Measurements from ENCODE around the gene SCARB1. TPM values are rescaled to one million over a fixed set of nuclear protein-coding genes. Genes with fewer than 3 reads are reported as not detected.

Gene SCARB1
- total RNA-seq, 2 donors from 2014 or later = 44.9 to 83.1 TPM

DNA sequence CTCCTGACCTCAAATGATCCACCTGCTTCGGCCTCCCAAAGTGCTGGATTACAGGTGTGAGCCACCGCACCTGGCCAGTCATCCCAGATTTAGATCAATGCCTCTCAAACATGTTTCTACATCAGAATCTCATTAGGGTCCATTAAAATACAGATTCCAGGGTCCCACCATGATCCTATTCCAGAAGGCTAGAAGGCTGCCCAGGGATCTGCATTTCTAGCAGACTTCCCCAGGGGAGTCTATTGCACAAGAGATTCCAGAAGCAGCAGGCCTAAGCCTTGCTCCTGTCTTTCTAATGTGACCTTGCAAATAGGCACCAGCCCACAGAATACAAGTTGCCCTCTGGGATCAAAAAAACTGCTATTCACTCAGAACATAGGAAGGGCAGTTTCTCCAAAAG, 81.5 kb downstream of the SCARB1 start:
- Histone ChIP-seq H3K27ac (no peak overlapping the region), H3K27me3 (no peaks in the 10 kb centered on the region), H3K4me1 (no peaks in the 10 kb centered on the region), H3K36me3 (no peaks in the 10 kb centered on the region), H3K9ac (ENCODE audit: low read depth in 2 of 2, low read length in 2 of 2) (no peak overlapping the region), H3K4me3 (no peak overlapping the region), H3K9me3 (no peaks in the 10 kb centered on the region)
- DNase-seq = no peak
- intact Hi-C loops (cut with DNase I) = no loop called here
- TF ChIP-seq, protein P1, sequence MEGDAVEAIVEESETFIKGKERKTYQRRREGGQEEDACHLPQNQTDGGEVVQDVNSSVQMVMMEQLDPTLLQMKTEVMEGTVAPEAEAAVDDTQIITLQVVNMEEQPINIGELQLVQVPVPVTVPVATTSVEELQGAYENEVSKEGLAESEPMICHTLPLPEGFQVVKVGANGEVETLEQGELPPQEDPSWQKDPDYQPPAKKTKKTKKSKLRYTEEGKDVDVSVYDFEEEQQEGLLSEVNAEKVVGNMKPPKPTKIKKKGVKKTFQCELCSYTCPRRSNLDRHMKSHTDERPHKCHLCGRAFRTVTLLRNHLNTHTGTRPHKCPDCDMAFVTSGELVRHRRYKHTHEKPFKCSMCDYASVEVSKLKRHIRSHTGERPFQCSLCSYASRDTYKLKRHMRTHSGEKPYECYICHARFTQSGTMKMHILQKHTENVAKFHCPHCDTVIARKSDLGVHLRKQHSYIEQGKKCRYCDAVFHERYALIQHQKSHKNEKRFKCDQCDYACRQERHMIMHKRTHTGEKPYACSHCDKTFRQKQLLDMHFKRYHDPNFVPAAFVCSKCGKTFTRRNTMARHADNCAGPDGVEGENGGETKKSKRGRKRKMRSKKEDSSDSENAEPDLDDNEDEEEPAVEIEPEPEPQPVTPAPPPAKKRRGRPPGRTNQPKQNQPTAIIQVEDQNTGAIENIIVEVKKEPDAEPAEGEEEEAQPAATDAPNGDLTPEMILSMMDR (IDR thresholded peaks at IDR 0.05) = no peak

DNA sequence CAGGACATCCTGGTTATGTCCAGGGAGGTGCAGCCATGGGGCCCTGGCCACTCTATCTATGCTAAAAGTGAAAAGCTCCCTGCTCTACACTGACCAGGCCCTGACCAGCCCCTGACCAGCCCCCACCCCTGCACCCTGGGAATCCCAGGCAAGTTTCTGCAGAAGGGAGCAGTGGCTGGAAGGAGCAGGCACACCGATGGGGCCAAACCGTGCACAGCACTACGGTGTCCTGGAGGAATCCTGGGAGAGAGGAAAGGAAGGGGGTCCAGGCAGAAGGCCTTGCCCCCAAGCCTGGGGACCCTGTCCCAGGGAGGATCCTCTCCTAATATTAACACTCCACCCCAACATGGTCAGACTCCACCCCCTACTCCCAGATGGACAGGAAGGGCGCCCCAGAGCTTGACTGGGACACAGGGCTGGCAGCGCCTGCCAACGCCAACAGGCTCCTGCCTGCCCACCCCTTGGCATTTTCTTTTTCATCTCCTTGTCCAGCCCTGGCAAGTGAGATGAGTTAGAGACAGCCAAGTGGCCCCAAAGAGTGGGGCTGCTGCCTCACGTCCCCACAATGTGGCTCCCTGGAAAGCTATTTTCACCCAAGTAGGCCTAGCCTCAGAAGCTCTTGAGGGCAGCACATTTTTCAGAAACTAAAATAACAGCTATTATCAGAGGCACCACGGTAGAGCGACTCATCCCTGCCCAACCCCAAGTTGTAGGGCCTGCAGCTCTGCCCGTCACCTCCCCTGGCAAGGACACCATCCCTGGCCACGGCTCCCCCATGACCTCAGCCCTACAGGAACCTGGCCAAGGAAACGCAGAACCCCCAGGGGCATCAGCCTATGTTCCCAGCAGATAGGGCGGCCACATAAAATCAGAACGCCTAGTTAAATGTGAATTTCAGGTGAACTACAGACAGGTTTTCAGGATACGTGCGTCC, 82.6 kb downstream of the SCARB1 start:
- H3K9me3 ChIP-seq = no peaks in the 10 kb centered on the region
- TF ChIP-seq, protein P1 (IDR thresholded peaks at IDR 0.05) = no peak
- no peak overlapping the region for H3K4me3 ChIP-seq
- H3K4me1 ChIP-seq = no peaks in the 10 kb centered on the region
- intact Hi-C loops (cut with DNase I) = no loop called here
- no peak for DNase-seq
- no peak overlapping the region for H3K27ac ChIP-seq
- H3K36me3 ChIP-seq = no peaks in the 10 kb centered on the region
- no peaks in the 10 kb centered on the region for H3K27me3 ChIP-seq
- H3K9ac ChIP-seq (ENCODE audit: low read depth in 2 of 2, low read length in 2 of 2) = no peak overlapping the region

DNA sequence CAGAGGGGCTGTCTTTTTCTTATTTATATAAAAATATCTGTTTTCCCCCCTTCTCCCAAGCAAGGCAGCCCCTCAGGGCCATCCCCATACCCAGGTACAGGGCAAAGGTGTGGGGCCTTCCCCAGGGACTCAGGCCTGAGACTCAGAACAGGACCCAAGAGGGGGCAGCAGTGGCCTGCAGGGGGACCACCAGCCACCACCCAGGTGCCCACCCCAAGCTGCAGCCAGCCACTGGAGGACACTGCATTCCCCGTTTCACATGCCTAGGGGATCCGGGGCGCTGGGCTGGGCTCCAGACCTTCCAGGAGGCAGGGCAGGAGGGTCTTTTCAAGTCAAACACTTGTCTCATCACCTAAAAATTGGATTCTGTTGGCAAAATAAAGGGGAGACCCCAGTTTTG, 83.3 kb downstream of the SCARB1 start:
- no peak for DNase-seq
- H3K4me1 ChIP-seq = no peaks in the 10 kb centered on the region
- no peak overlapping the region for H3K27ac ChIP-seq
- H3K27me3 ChIP-seq = no peaks in the 10 kb centered on the region
- no peak overlapping the region for H3K9ac ChIP-seq (ENCODE audit: low read depth in 2 of 2, low read length in 2 of 2)
- TF ChIP-seq, protein P1 (IDR thresholded peaks at IDR 0.05) = no peak
- H3K36me3 ChIP-seq = no peaks in the 10 kb centered on the region
- intact Hi-C loops (cut with DNase I) = no loop called here
- no peaks in the 10 kb centered on the region for H3K9me3 ChIP-seq
- no peak overlapping the region for H3K4me3 ChIP-seq

DNA sequence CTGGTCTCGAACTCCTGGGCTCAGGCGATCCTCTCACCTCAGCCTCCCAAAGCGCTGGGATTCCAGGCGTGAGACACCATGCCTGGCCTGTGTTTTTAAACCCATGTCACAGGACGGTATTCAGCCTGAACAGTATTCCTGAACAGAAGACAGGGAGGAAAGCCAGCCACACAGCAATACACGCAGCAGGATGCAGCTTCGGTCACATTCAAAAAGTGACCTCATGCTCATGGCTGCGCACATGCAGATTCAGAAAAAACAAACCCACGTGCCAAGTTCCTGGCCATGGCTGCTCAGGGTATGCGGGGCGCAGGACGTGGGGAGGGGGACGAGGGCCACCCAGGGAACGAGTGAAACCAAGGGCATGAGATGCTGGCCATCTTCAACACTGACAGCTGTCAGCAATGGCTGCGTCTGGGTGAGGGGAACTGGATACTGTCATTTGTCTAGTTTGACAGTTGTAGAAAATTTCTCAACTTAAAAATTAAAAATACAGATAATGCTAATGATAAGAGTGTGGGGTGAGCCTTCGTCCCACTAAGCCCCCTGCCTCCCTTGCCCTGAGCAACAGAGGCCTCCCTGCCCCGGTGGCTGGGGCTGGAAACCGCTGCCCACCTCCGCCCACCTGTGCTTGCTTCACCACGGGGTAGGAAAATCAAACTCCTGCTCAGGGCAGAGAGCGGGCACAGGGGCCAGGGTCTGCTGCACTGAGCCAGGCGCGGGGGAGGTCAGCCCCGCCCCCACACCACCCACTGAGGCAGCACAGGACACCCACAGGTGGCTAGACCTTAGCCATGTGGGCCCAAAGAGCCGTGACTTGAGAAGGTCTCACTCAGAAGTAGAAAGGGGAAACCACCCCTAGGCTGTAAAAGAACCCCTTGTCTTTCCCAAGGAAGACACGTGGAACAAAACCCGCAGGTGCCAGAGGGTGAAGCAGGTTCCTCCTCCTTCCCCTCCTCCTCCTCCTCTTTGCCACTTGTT, 84.2 kb downstream of the SCARB1 start:
- H3K27ac ChIP-seq = no peak overlapping the region
- no peaks in the 10 kb centered on the region for H3K27me3 ChIP-seq
- no peak overlapping the region for H3K9ac ChIP-seq (ENCODE audit: low read depth in 2 of 2, low read length in 2 of 2)
- intact Hi-C loops (cut with DNase I) = no loop called here
- DNase-seq = no peak
- no peaks in the 10 kb centered on the region for H3K9me3 ChIP-seq
- H3K4me3 ChIP-seq = no peak overlapping the region
- no peaks in the 10 kb centered on the region for H3K36me3 ChIP-seq
- H3K4me1 ChIP-seq = no peaks in the 10 kb centered on the region
- TF ChIP-seq, protein P1 (IDR thresholded peaks at IDR 0.05) = no peak

DNA sequence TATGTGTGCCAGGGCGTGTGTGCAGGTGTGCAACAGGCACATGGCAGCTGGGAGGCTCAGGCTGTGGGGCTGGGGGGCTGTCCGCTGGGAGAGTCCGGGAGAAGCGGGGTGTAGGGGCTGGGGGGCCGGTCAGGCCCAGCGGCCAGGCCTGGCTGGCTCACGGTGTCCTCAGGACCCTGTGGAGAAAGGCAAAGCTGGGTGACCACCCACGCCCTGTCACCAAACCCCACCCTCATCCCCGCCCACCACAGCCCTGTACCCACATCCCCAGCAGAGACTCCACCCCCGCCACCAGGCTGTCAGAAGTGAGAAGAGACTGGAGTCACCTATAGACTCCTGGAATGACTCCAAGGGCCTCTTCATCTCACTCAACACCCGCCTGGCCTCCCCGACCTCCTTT, 85.3 kb downstream of the SCARB1 start:
- Histone ChIP-seq H3K4me3 (no peak overlapping the region), H3K9me3 (no peaks in the 10 kb centered on the region), H3K36me3 (no peaks in the 10 kb centered on the region), H3K27ac (no peak overlapping the region), H3K27me3 (no peaks in the 10 kb centered on the region), H3K9ac (ENCODE audit: low read depth in 2 of 2, low read length in 2 of 2) (no peak overlapping the region), H3K4me1 (no peaks in the 10 kb centered on the region)
- TF ChIP-seq, protein P1 (IDR thresholded peaks at IDR 0.05) = no peak
- intact Hi-C loops (cut with DNase I) = no loop called here
- DNase-seq = no peak
